ENCODE measurements around the gene KRTAP10-5.
"Not testable (repeated sequence)": the region's sequence is repeated elsewhere in the genome, so short reads cannot be mapped to it uniquely, and the experiment has no call there.

KRTAP10-5 gene

DNA sequence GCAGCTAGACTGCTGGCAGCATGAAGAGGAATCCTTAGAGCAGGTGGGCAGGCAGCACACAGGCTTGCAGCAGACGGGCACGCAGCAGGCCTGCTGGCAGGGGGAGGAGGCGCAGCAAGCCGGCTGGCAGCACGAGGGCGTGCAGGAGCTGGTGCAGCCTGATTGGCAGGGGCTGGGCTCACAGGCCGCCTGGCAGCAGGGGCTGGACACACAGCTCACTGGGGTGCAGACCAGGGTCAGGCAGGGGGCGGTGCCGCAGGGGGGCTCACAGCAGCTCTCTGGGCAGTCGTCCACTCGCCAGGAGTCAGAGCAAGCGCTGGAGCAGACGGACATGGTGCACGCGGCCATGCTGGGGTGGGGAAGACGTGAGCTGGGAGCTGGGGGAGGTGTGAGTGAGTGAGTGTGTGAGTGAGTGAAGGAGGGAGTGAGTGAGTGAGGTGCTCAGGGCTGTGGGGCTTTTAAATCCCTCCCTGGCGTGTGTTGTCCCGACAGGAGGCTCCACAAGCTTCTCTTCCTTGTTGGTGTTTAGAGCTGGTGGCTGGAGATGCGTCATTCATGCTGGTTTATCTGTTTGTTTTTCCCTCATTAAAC lies at the start of gene KRTAP10-5:
KRTAP10-5 (minus strand) TSS at position 374 of the 591 bp plus-strand sequence; CDS start at position 348, 26 bp downstream.
- not testable (repeated sequence) for DNase-seq

DNA sequence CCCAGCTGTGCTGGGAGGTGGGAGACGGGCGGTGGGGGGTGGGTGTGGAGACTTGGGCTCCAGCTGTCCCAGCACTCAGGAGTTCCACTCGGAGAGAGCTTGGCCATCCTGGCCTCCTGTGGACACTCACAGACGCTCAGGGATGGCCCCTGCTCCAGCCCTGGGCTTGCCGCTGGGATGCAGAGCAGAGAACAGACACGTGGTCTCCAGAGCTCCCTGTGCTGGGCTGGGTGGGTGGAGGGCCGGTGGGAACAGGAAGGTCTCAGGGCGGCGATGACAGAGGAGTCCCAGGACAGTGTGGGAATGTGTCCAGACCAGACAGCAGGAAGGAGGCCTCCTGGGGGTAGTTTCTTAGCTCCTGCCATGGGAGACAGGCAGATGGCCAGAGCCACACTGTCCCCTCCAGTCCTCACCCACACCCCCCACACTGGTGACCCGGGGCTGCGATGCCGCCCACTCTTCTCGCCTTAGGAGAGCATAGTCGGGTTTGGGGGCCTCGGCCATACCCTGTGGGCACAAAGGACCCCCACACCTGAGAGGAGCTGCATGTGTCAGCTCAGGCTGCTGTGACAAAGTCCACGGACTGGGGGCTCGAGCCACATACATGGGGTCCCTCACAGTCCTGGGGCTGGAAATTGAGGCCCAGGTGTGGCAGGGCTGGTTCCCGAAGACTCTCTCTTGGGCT lies 48.4 kb upstream of the KRTAP10-5 start:
- no peak for DNase-seq

DNA sequence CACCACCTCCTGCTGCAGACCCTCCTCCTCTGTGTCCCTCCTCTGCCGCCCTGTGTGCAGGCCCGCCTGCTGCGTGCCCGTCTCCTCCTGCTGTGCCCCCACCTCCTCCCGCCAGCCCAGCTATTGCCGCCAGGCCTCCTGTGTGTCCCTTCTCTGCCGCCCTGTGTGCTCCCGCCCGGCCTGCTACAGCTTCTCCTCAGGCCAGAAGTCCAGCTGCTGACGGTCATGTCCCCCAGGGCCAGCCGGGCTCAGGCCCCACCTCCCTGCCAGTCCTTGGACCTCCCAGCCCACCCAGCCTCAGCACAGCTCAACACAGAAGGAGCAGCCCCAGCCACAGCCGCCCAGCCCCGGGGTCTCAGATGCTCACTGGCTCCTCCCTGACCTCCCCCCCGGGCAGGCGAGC lies 47.4 kb upstream of the KRTAP10-5 start:
- DNase-seq: not testable (repeated sequence)

DNA sequence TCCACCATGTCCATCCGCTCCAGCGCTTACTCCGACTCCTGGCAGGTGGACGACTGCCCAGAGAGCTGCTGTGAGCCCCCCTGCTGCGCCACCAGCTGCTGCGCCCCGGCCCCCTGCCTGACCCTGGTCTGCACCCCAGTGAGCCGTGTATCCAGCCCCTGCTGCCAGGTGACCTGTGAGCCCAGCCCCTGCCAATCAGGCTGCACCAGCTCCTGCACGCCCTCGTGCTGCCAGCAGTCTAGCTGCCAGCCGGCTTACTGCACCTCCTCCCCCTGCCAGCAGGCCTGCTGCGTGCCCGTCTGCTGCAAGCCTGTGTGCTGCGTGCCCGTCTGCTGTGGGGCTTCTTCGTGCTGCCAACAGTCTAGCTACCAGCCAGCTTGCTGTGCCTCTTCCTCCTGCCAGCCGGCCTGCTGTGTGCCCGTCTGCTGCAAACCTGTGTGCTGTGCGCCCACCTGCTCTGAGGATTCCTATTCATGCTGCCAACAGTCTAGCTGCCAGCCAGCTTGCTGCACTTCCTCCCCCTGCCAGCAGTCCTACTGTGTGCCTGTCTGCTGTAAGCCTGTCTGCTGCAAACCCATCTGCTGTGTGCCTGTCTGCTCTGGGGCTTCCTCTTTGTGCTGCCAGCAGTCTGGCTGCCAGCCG lies 46.9 kb upstream of the KRTAP10-5 start:
- not testable (repeated sequence) for DNase-seq

DNA sequence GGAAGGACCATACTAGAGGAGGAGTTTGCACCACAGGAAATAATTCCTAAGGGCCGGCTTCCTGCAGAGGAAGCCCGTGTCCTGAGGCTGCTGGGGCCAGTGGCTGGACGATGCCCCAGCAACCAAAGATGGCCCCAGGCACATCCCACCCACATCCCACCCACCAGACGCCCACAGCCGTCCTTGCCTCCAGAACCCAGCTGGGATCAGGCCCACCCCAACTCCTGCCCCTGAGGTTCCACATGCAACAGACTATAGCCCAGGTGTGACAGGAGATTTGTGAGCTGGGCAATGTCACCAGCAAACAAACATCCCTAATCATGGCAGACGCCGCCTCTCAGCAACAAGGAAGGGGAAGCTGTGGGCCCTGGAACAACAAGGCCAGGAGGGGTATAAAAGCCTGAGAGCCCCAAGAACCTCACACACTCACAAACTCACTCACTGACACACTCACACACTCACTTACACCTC lies 46.3 kb upstream of the KRTAP10-5 start, which contains the start of gene KRTAP10-9:
KRTAP10-9 (plus strand) TSS at position 421 of the 471 bp plus-strand sequence. CDS start 79 bp downstream, outside the sequence.
- no peak for DNase-seq

- DNase-seq: no peak
These were observed 45.9 kb upstream of the KRTAP10-5 start for GRCh38 chr21:44626262-44626661.

DNA sequence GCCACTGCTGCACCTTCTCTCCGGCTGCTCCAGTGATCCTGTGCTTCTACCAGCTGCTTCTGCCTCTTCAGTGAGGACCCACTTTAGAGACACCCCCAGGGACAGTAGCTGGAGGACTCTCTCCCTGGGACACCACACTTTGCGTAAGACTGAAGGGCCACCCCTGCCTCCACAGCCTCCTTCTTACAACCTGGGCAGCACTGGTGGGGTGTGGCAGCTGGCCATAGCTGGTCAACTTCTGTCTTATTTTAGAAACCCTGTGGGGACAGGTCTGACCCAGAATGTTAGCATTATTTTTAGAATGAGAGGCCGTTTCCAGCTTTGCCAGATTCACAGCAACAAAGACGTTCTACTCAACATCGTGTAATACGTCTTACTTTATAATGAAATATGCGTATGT lies 45.4 kb upstream of the KRTAP10-5 start:
- DNase-seq: no peak

GRCh38 chr21:44623575-44623974 lies 43.2 kb upstream of the KRTAP10-5 start:
- no peak for DNase-seq

DNA sequence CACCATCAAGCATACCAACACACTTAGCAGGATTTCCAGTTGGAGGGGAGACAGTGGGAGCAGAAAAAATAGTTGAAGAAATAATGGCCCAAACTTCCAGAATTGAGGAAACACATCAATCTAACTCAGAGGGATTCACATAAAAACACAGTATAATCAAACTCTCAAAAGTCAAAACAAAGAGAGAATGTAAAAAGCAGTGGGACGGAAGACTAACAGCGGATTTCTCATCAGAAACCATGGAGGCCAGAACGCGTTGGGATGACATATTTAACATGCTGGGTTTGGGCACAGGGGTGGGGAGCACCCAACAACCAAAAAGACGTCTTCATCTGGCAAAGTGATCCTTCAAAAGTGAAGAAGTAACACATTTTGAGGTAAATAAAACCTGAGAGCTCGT lies 39.5 kb upstream of the KRTAP10-5 start:
- no peak for DNase-seq

GRCh38 chr21:44618909-44619308 lies 38.5 kb upstream of the KRTAP10-5 start:
- no peak for DNase-seq

DNA sequence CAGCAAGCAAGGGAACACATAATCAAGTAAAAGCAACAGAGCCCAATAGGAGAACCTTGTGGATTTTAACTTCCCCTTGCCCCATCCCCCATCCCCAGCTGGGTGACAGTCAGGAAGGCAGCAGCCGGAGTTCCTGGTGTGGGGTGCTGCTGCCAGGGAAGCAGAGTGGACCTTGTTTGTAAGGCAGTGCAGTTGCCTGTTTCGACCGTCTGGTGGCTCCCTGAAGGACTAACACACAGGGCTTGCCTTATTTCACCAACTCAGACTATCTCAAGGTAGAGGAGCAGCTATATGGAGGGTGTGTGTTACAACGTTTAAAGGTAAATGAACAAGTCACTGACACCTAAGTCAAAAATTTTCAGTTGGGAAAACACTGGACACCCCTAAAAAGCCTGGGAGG lies 38.1 kb upstream of the KRTAP10-5 start:
- no peak for DNase-seq

DNA sequence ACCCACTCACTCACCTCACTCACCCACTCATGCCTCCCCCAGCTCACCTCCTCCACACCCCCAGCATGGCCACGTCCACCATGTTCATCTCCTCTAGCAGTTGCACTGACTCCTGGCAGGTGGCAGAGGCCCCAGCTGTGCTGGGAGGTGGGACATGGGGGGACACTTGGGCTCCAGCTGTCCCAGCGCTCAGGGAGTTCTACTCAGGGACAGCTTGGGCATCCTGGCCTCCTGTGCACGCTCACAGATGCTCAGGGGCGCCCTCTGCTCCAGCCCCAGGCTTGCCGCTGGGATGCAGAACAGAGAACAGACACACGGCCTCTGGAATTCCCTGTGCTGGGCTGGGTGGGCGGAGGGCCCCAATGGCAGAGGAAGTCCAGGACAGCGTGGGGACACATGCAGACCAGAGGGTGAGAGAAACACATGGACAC lies 36.7 kb upstream of the KRTAP10-5 start:
- DNase-seq: no peak

DNA sequence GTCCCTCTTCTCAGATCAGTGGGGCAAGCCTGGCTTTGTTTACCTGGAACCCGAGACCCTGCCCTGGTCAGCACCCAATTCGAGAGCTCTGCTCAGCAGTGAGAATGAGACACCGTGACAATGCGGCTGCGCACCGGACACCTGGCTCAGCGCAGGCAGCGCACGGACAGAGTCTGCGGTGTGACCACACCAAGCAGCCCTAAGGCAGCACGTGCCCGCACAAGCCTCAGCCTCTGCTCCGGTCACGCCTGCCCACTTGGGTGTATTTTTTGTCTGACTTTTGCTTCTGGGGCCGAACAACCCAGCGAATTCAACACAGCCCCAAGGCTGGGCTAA lies 36.2 kb upstream of the KRTAP10-5 start:
- DNase-seq: no peak

GRCh38 chr21:44615911-44616590 lies 35.6 kb upstream of the KRTAP10-5 start:
- no peak for DNase-seq

GRCh38 chr21:44615466-44615865 lies 35.1 kb upstream of the KRTAP10-5 start:
- DNase-seq: no peak

DNA sequence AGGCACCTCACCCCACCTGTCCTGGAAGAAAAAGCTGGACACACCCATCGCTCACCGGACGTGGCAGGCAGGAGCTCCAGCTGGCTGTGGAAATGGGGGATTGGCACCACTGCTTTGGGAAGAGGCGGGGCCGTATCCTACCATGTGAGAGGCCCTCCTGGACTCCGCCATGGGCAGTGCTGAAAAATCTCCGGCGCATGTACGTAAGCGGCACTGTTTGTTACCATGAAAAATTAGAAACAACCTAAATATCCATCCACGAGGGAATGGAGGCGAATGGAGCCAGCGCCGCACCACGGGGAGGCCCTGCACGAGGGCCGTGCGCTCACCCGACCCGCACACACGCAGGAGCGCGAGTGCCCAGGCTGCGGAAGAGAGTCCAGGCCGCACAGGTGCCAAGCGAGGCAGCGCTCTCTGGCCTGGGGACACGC lies 34.6 kb upstream of the KRTAP10-5 start:
- no peak for DNase-seq

GRCh38 chr21:44614161-44614631 lies 33.8 kb upstream of the KRTAP10-5 start:
- DNase-seq: no peak

- no peak for DNase-seq
These were observed 33.2 kb upstream of the KRTAP10-5 start for GRCh38 chr21:44613386-44614155.

- no peak for DNase-seq
These were observed 32.3 kb upstream of the KRTAP10-5 start for GRCh38 chr21:44612669-44613229.

- no peak for DNase-seq
These were observed 31.7 kb upstream of the KRTAP10-5 start, which contains the start of gene KRTAP10-8 for GRCh38 chr21:44612029-44612486. Gene KRTAP10-8, plus strand, starts transcription at chr21:44612079. Its CDS starts 22 bp downstream, at chr21:44612101.

GRCh38 chr21:44611551-44611950 lies 31.1 kb upstream of the KRTAP10-5 start:
- no peak for DNase-seq
